ENCODE data around the gene GAD1.
A peak's percentile ranks its signal among the peaks of the same experiment; 100 is the strongest.

GAD1 gene

DNA sequence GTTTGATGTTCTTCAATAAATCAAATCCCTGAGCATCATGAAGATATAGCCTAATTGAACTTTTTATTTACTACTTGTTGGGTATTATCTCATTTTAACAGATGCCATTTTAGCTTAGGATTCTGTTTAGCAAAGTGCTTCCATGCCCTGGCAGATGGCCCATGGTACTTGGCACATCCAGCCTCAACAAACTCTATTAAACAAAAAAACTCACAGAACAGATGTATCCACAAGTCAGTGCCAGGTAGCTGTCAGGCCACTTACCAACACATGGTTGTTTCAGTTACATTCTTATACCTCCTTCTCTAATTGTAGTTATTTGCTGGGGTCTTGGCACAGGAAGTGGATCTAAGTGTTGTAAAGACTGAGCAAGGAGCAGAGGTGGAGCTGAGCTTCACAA is 29.6 kb downstream of the GAD1 start:
- Mint-ChIP-seq H3K27ac (no peak overlapping the region), H3K36me3 (ENCODE audit: low read depth) (no peaks in the 10 kb centered on the region), H3K4me3 (no peak overlapping the region), H3K4me1 (ENCODE audit: low read depth) (peaks cover 22% of the 10 kb centered on the region), H3K9me3 (no peaks in the 10 kb centered on the region), H3K27me3 (peaks cover 3% of the 10 kb centered on the region)
- no peak for DNase-seq

DNA sequence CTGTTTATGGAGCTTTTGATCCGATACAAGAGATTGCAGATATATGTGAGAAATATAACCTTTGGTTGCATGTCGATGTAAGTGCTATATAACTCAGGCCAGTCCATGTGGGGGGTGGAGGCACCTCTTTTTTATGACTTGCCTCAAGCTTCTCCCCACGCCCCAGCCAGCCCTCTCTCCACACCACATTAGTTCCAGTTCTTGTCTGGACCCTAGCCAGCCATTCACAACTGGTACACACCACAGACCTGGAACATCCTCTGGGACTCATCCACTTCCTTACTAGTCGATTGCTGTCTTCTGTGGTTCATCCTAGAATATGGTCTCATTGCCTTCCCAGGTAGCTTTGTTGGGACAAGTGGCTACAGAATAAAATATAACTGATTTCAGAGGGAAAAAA is 31.0 kb downstream of the GAD1 start:
- Mint-ChIP-seq H3K9me3 (no peaks in the 10 kb centered on the region), H3K4me1 (ENCODE audit: low read depth) (peaks cover 21% of the 10 kb centered on the region), H3K4me3 (no peak overlapping the region), H3K27me3 (peaks cover 3% of the 10 kb centered on the region), H3K36me3 (ENCODE audit: low read depth) (no peaks in the 10 kb centered on the region), H3K27ac (no peak overlapping the region)
- DNase-seq, result no peak

DNA sequence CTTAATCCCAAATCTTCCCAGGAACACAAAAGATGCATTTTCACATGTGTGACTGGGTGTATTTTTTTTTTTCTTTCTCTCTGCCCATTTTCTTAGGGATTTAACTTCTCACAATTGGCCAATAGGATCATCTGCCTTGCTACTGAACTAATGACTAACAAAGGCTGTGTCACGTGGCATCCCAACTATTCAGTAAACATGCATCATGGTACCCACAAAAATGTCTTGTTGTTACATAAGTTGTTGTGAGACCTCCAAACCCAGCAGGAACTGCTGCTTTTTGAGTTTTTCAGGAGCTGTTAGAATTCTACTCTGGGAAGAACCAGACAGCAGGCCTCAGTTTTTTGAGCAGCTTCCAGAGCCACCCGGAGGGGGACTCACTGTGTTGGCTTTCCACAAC is 31.9 kb downstream of the GAD1 start:
- H3K4me1 Mint-ChIP-seq (ENCODE audit: low read depth), result peaks cover 12% of the 10 kb centered on the region
- no peak for DNase-seq

DNA sequence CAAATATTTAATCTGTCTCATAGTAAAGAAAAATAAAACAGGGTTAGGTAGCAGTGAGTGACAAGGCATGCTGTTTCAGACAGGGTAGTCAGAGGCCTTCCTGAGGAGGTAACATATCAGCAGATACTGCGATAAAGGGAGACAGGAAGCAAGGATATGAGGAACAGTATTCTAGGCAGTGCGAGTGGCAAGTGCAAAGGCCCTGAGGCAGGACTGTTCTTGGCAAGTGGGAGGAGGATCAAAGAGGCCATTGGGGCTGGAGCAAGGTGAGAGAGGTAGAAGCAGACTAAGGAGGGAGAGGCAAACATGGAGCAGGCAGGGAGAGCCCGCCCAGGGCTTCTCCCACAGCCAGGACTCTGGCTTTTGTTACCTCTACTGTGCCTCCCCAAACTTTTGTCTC is 33.6 kb downstream of the GAD1 start:
- Mint-ChIP-seq H3K4me3 (no peak overlapping the region), H3K27ac (no peak overlapping the region), H3K36me3 (ENCODE audit: low read depth) (no peaks in the 10 kb centered on the region), H3K4me1 (ENCODE audit: low read depth) (peaks cover 3% of the 10 kb centered on the region), H3K9me3 (no peaks in the 10 kb centered on the region), H3K27me3 (peaks cover 3% of the 10 kb centered on the region)
- DNase-seq, result no peak

More for the DNA sequence above, 31.9 kb downstream of the GAD1 start:
- no peak overlapping the region for H3K27ac Mint-ChIP-seq
- no peaks in the 10 kb centered on the region for H3K36me3 Mint-ChIP-seq (ENCODE audit: low read depth)
- H3K4me3 Mint-ChIP-seq, result no peak overlapping the region
- no peaks in the 10 kb centered on the region for H3K9me3 Mint-ChIP-seq
- H3K27me3 Mint-ChIP-seq, result peaks cover 3% of the 10 kb centered on the region

DNA sequence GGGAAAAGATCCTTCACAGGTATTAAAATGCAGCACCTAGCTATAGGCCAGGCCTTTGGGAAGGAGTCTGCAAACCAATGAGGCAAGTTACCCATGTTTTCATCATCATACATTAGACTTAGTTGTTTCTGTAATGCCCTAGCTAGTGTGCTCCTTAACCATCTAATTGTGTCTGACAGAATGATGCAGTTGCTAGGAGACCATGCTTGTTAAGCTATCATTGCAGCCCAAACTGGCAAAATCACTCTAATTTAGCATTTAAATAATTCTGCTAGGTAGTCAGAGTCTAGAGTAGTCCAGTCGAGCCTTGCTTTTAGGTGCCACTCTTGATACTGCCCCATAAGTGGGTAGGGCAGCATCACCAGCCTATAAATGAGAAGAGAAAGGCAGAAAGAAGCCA is 34.9 kb downstream of the GAD1 start:
- H3K9me3 Mint-ChIP-seq, result no peaks in the 10 kb centered on the region
- H3K27ac Mint-ChIP-seq, result no peak overlapping the region
- H3K4me1 Mint-ChIP-seq (ENCODE audit: low read depth), result no peaks in the 10 kb centered on the region
- no peak overlapping the region for H3K4me3 Mint-ChIP-seq
- DNase-seq, result no peak
- no peaks in the 10 kb centered on the region for H3K36me3 Mint-ChIP-seq (ENCODE audit: low read depth)
- peaks cover 4% of the 10 kb centered on the region for H3K27me3 Mint-ChIP-seq

DNA sequence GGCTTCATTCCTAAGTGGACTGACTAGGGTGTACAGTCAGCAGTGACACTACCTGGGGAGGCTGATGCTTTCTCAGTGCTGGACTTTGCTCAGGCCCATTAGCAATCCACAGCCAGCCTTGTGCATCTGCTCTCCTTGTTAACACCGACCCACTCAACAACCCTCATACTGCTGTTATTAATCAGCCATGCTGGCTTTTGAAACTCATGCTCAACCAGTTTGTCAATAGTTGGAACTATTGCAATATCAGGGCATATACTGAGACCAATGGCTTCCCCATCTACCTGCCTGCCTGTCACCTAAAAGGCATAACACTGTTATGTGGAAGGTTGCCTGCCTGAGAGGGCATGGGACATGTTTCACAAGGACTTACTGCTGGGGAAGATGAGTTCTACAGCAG is 39.4 kb downstream of the GAD1 start:
- no peak for DNase-seq
- no peak overlapping the region for H3K4me3 Mint-ChIP-seq

DNA sequence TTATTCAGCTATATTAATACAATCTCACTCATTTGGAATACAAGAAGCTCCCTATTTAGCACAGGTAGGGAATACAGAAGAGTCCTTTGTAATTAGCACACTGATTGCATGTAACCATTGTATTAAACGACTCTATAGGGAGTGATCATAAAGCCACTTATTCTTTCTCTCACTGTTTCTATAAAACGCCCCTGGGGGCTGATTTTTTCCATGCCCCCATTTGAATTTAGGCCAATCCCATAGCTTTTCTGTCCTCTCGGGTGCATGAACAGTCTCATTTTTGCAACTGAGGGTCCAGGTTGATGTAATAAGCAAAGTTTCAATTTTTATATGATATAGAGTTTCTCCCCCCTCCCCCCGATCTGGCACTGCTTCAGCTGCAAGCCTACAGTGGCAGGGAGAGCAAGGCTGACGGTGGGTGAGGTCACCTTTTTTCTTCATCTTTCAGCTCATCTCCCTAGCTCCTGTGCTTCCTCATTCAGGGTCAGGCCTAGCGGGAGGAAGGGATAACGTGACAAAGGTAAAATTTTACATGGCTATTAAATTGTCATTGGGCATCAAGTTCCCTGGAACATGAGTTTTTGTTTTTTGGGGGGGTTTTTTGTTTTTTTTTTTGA is 45.7 kb downstream of the GAD1 start:
- no peaks in the 10 kb centered on the region for H3K27me3 Mint-ChIP-seq
- no peaks in the 10 kb centered on the region for H3K4me1 Mint-ChIP-seq (ENCODE audit: low read depth)
- H3K9me3 Mint-ChIP-seq, result peaks cover 2% of the 10 kb centered on the region

More for the DNA sequence above, 39.4 kb downstream of the GAD1 start:
- H3K27me3 Mint-ChIP-seq, result peaks cover 4% of the 10 kb centered on the region
- no peaks in the 10 kb centered on the region for H3K36me3 Mint-ChIP-seq (ENCODE audit: low read depth)
- no peaks in the 10 kb centered on the region for H3K9me3 Mint-ChIP-seq
- no peak overlapping the region for H3K27ac Mint-ChIP-seq
- no peaks in the 10 kb centered on the region for H3K4me1 Mint-ChIP-seq (ENCODE audit: low read depth)

DNA sequence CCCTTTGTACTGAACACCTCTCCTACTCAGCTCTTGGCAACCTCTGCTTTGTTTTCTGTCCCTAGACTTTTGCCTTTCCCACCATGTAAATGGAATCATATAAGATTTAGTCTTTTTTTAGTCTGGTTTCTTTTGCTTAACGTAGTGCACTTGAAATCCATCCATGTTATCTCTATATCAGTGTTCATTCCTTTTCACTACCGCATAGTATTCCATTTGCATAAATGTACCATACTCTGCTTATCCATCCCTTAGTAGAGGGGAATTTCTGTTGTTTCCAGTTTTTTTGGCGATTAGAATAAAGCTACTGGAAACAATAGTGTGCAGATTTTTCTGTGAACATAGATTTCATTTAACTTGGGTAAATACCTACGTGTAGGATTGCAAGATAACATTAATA is 46.4 kb downstream of the GAD1 start:
- H3K27ac Mint-ChIP-seq, result no peak overlapping the region
- H3K4me1 Mint-ChIP-seq (ENCODE audit: low read depth), result no peaks in the 10 kb centered on the region
- peaks cover 2% of the 10 kb centered on the region for H3K9me3 Mint-ChIP-seq
- DNase-seq, result no peak
- H3K27me3 Mint-ChIP-seq, result no peaks in the 10 kb centered on the region
- H3K36me3 Mint-ChIP-seq (ENCODE audit: low read depth), result no peaks in the 10 kb centered on the region
- H3K4me3 Mint-ChIP-seq, result no peak overlapping the region

More for the DNA sequence above, 45.7 kb downstream of the GAD1 start:
- Mint-ChIP-seq H3K27ac (no peak overlapping the region), H3K36me3 (ENCODE audit: low read depth) (no peaks in the 10 kb centered on the region), H3K4me3 (no peak overlapping the region)
- DNase-seq, result no peak

DNA sequence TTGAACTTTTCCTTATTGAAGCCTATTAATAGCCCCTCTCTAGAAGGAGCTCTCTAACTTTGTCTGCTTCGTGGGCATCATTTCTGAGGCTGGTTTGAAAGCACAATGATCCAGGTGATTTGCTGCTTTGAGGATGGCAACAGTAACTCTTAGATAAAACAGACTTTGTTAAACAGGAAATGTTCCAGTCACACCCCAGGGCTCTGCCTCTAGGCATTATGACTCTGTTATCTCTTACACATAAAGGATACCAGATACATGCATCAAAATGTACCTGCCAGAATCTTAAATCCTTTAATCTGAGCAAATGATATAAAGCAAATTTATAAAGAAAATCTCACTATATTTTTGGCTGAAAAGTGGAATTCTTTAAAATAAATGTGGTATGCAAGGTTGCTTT is 52.3 kb downstream of the GAD1 start:
- Mint-ChIP-seq H3K27me3 (no peaks in the 10 kb centered on the region), H3K4me1 (ENCODE audit: low read depth) (peaks cover 10% of the 10 kb centered on the region)

DNA sequence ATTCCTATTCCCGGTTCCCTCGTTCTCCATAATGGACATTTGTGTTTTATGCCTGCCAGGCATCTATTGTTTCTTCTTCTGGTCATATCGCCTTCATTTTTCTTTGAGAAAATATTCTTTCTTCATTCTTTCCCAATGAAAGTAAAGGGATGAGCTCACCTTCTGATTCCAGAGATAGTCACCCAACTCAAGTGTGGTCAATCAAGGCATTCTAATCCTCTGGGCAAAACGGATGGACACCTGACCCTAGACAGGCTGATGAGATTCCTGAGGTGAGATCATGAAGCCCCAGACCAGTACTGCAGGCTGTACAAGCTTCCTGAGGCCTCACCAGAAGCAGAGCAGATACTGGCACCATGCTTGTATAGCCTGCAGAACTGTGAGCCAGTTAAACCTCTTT is 52.8 kb downstream of the GAD1 start:
- no peaks in the 10 kb centered on the region for H3K27me3 Mint-ChIP-seq
- no peak overlapping the region for H3K4me3 Mint-ChIP-seq
- no peaks in the 10 kb centered on the region for H3K36me3 Mint-ChIP-seq (ENCODE audit: low read depth)
- no peak overlapping the region for H3K27ac Mint-ChIP-seq
- no peak for DNase-seq
- H3K4me1 Mint-ChIP-seq (ENCODE audit: low read depth), result peaks cover 10% of the 10 kb centered on the region
- no peaks in the 10 kb centered on the region for H3K9me3 Mint-ChIP-seq

More for the DNA sequence above, 52.3 kb downstream of the GAD1 start:
- Mint-ChIP-seq H3K27ac (no peak overlapping the region), H3K36me3 (ENCODE audit: low read depth) (no peaks in the 10 kb centered on the region), H3K4me3 (no peak overlapping the region), H3K9me3 (no peaks in the 10 kb centered on the region)
- no peak for DNase-seq

DNA sequence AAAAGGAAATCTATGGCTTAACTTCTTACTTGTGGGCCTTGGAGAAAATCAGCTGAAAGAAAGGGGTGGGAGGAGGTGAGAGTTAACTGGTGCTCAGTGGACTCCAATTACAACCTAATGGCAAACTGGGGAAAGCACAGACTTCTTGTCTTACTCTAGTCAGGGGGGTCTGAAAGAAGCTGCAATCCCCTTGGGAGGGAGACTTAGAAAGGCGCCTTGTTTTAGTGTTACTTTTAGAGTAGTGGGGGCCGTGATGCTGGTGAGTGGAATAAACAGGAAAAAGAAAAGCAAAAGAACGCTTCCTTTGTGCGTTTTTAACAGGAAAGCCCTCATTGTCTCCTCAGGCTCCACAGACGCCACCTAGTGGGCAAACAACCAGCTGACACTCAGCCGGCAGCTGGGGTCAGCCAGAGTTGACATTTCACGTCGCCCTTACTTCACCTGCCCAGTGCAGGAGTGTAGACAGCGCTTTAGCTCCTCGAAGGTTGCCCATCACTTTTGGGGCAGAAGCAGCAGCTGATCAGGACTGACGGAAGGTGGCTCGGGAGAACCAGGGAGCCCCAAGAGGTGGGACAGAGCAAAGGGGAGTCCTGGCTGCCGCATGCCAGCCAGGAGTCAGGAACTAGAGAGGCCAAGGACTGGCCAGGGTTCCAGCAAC is 56.5 kb downstream of the GAD1 start:
- DNase-seq, result peak; percentile 82
- H3K4me1 Mint-ChIP-seq (ENCODE audit: low read depth), result peaks cover 14% of the 10 kb centered on the region
- no peaks in the 10 kb centered on the region for H3K36me3 Mint-ChIP-seq (ENCODE audit: low read depth)
- H3K9me3 Mint-ChIP-seq, result no peaks in the 10 kb centered on the region
- H3K27ac Mint-ChIP-seq, result peak overlapping the region; percentile 59
- no peaks in the 10 kb centered on the region for H3K27me3 Mint-ChIP-seq
- H3K4me3 Mint-ChIP-seq, result peak overlapping the region; percentile 58

DNA sequence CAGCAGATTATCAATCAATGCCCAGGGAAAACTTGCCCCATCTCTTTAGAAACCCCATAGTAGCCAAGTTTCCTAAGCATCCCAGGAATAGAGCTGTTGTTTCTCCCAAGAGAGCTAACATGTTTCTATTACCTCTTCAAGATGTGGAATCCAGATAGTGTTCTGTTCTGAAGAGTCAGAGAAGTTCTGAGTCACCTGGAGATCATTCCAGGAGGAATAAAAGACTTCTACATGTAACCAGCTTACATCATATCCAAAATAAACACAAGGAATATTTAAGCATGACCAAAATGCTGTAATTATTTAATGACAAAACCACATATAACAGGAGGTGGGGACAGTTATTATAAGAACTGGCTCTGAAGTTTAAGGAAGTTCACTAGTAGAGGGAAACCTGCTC is 61.4 kb downstream of the GAD1 start:
- H3K27me3 Mint-ChIP-seq, result peaks cover 3% of the 10 kb centered on the region
- no peak overlapping the region for H3K27ac Mint-ChIP-seq
- H3K36me3 Mint-ChIP-seq (ENCODE audit: low read depth), result no peaks in the 10 kb centered on the region
- no peaks in the 10 kb centered on the region for H3K9me3 Mint-ChIP-seq
- DNase-seq, result no peak
- H3K4me1 Mint-ChIP-seq (ENCODE audit: low read depth), result peaks cover 15% of the 10 kb centered on the region
- peak overlapping the region; percentile 18 for H3K4me3 Mint-ChIP-seq

DNA sequence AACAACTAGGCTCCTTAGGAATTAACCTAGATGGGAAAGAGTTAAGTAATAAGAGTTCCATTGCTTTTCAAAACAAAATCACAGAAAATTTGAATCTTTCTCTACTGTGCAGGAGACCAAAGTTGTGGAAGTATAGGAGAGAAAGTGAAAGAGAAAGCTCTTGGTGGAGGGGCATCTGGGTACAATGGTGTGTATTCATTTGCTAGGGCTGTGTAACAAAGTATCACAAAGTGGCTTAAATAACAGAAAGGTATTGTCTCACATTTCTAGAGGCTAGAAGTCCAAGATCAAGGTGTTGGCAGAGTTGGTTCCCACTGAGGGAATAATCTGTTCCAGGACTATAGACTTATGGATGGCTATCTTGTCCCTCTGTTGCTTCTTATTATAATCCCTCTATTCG is 61.8 kb downstream of the GAD1 start:
- Mint-ChIP-seq H3K27ac (no peak overlapping the region), H3K36me3 (ENCODE audit: low read depth) (no peaks in the 10 kb centered on the region), H3K27me3 (peaks cover 6% of the 10 kb centered on the region), H3K4me3 (peak overlapping the region; percentile 18), H3K9me3 (no peaks in the 10 kb centered on the region), H3K4me1 (ENCODE audit: low read depth) (peaks cover 11% of the 10 kb centered on the region)
- DNase-seq, result no peak

DNA sequence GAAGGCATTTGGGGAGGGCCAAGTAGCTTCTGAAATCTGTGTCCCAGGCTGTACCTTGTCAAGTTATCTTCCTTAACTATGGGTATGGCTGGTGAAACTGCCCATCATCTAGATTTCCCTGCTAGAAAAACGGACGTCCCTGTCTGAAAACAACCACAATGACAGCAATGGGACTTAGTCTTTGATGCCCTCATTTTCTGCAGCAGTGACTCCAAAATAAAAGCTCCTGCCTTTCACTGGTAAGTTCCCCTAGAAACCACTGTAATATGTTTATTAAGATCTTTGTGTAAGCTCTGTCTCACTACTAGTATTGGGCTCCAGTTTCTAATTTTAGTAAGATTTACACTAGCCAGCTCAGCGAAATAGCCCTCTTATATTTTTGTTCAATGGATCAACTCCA is 65.2 kb downstream of the GAD1 start:
- peaks cover 9% of the 10 kb centered on the region for H3K4me1 Mint-ChIP-seq (ENCODE audit: low read depth)
- H3K4me3 Mint-ChIP-seq, result no peak overlapping the region
- DNase-seq, result no peak
- H3K27ac Mint-ChIP-seq, result no peak overlapping the region
- peaks cover 14% of the 10 kb centered on the region for H3K27me3 Mint-ChIP-seq
- no peaks in the 10 kb centered on the region for H3K9me3 Mint-ChIP-seq
- H3K36me3 Mint-ChIP-seq (ENCODE audit: low read depth), result no peaks in the 10 kb centered on the region

DNA sequence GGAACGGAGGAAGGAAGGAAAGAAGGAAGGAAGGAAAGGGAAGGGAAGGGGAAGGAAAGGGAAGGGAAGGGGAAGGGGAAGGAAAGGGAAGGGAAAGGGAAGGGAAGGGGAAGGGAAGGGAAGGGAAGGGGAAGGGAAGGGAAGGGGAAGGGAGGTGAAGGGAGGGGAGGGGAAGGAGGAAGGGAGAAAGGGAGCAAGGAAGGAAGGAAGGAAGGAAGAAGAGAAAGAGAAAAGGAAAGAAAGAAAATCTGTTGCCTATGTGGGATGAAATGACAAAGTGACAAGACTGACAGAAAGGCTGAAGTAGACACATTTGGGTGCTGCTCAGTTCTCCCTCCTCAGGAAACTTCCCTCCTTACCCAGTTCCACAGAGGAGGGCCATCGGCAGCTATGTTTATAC is 66.1 kb downstream of the GAD1 start:
- H3K36me3 Mint-ChIP-seq (ENCODE audit: low read depth), result no peaks in the 10 kb centered on the region
- H3K4me3 Mint-ChIP-seq, result no peak overlapping the region
- H3K4me1 Mint-ChIP-seq (ENCODE audit: low read depth), result peaks cover 9% of the 10 kb centered on the region
- no peak overlapping the region for H3K27ac Mint-ChIP-seq
- H3K9me3 Mint-ChIP-seq, result no peaks in the 10 kb centered on the region
- peaks cover 14% of the 10 kb centered on the region for H3K27me3 Mint-ChIP-seq
- DNase-seq, result no peak

Data from activated T-cell treated with anti-CD3 and anti-CD28 coated beads, Interleukin-2, amount 50 U/mL, for 24 hours (primary cell).